NCI-H1092 treated with DMSO at 0.1 percent for 48 hours (cell line): ENCODE data around the gene CELF1.

Source experiments
- DNase-seq: peaks from one replicate; lab custom pipeline; 2025; lab: John Stamatoyannopoulos, UW

The CELF1 gene

GRCh38 chr11:47509077-47509536 is 43.8 kb downstream of the CELF1 start:
- DNase-seq = no peak

GRCh38 chr11:47508240-47508957 is 44.5 kb downstream of the CELF1 start:
- DNase-seq = no peak

- no peak for DNase-seq
Measured at GRCh38 chr11:47507563-47508239, 45.2 kb downstream of the CELF1 start.

GRCh38 chr11:47506795-47507562 is 46.0 kb downstream of the CELF1 start:
- DNase-seq = no peak

GRCh38 chr11:47506373-47506772 is 46.6 kb downstream of the CELF1 start:
- no peak for DNase-seq

GRCh38 chr11:47504910-47505309 is 48.0 kb downstream of the CELF1 start:
- DNase-seq = no peak

- no peak for DNase-seq
Measured at GRCh38 chr11:47503227-47503626, 49.7 kb downstream of the CELF1 start.

GRCh38 chr11:47502767-47503166 is 50.2 kb downstream of the CELF1 start:
- no peak for DNase-seq

GRCh38 chr11:47501101-47501500 is 51.8 kb downstream of the CELF1 start:
- DNase-seq = no peak

GRCh38 chr11:47500121-47500520 is 52.8 kb downstream of the CELF1 start:
- DNase-seq = no peak

GRCh38 chr11:47499614-47500013 is 53.3 kb downstream of the CELF1 start:
- DNase-seq = no peak

GRCh38 chr11:47499161-47499560 is 53.8 kb downstream of the CELF1 start:
- no peak for DNase-seq

- no peak for DNase-seq
Measured at GRCh38 chr11:47498584-47499152, 54.3 kb downstream of the CELF1 start.

- DNase-seq = no peak
Measured at GRCh38 chr11:47498149-47498548, 54.8 kb downstream of the CELF1 start.

- DNase-seq = no peak
Measured at GRCh38 chr11:47496808-47497207, 56.1 kb downstream of the CELF1 start.

- no peak for DNase-seq
Measured at GRCh38 chr11:47495856-47496217, 57.1 kb downstream of the CELF1 start.

- no peak for DNase-seq
Measured at GRCh38 chr11:47495011-47495855, 57.7 kb downstream of the CELF1 start.

GRCh38 chr11:47489395-47489755 is 63.6 kb downstream of the CELF1 start:
- DNase-seq = no peak

- no peak for DNase-seq
Measured at GRCh38 chr11:47488674-47489394, 64.1 kb downstream of the CELF1 start.

GRCh38 chr11:47488111-47488510 is 64.8 kb downstream of the CELF1 start:
- DNase-seq = no peak

GRCh38 chr11:47487421-47487820 is 65.5 kb downstream of the CELF1 start:
- no peak for DNase-seq
